Neural cell (in vitro differentiated cells): ENCODE data around the gene ATP1A2. TPM values are rescaled to one million over a fixed set of nuclear protein-coding genes. Genes with fewer than 3 reads are reported as not detected.
A peak's percentile ranks its signal among the peaks of the same experiment; 100 is the strongest.

Experiments used
- H2AFZ ChIP-seq: fragments of 200-600, 300-800 bp; sonication (generic), shearing (Covaris generic); 2 replicates; pipeline ENCODE4 v1.6.0; 2014; ENCODE audit warnings: low read depth, mild to moderate bottlenecking, antibody characterized with exemption, low read length, moderate library complexity
- H3F3A ChIP-seq: fragments of 200-600 bp; shearing (Covaris generic); 2 replicates; pipeline ENCODE4 v1.6.1; 2016; ENCODE audit warnings: mild to moderate bottlenecking, moderate library complexity, mixed read lengths, antibody characterized with exemption, low read length; ENCODE audit not compliant: insufficient read depth, poor library complexity, severe bottlenecking
- H3K27ac ChIP-seq: fragments of 200-600, 300-800 bp; sonication (generic), shearing (Covaris generic); 2 replicates; pipeline ENCODE4 v1.5.1; 2014; ENCODE audit warnings: mild to moderate bottlenecking, low read length, moderate library complexity
- H3K27me3 ChIP-seq: fragments of 300-800, 200-600 bp; sonication (generic), shearing (Covaris generic); 2 replicates; pipeline ENCODE4 v1.6.0; 2014; ENCODE audit warnings: mild to moderate bottlenecking, low read depth, low read length, moderate library complexity; ENCODE audit not compliant: insufficient read depth
- H3K36me3 ChIP-seq: fragments of 300-800, 200-600 bp; sonication (generic), shearing (Covaris generic); 2 replicates; pipeline ENCODE4 v1.5.1; 2014; ENCODE audit warnings: mild to moderate bottlenecking, antibody characterized with exemption, low read length, moderate library complexity; ENCODE audit not compliant: insufficient read depth
- H3K4me2 ChIP-seq: fragments of 300-800, 200-600 bp; sonication (generic), shearing (Covaris generic); 2 replicates; pipeline ENCODE4 v1.6.0; 2014; ENCODE audit warnings: mild to moderate bottlenecking, low read length
- H3K4me3 ChIP-seq: fragments of 300-800, 200-600 bp; sonication (generic), shearing (Covaris generic); 2 replicates; pipeline ENCODE4 v1.5.1; 2014; ENCODE audit warnings: mild to moderate bottlenecking, low read length, moderate library complexity
- H3K79me2 ChIP-seq: fragments of 200-600 bp; shearing (Covaris generic); replicated peaks from 2 replicates; pipeline ENCODE4 v1.6.0; 2014; ENCODE audit warnings: mild to moderate bottlenecking, low read length, moderate library complexity; ENCODE audit not compliant: insufficient read depth
- H3K9ac ChIP-seq: fragments of 300-800, 200-600 bp; sonication (generic), shearing (Covaris generic); 2 replicates; pipeline ENCODE4 v1.6.1; 2016; ENCODE audit warnings: mild to moderate bottlenecking, low read length, mixed read lengths
- H3K9me2 ChIP-seq: fragments of 200-600 bp; shearing (Covaris generic); 2 replicates; pipeline ENCODE4 v1.6.1; 2016; ENCODE audit warnings: mild to moderate bottlenecking, low read length, mixed read lengths; ENCODE audit not compliant: insufficient read depth
- H3K9me3 ChIP-seq: fragments of 200-600, 300-800 bp; sonication (generic), shearing (Covaris generic); 2 replicates; pipeline ENCODE4 v1.6.1; 2016; ENCODE audit warnings: mild to moderate bottlenecking, mixed run types, low read length, moderate library complexity, mixed read lengths
- H4K20me1 ChIP-seq: fragments of 200-600 bp; shearing (Covaris generic); 2 replicates; pipeline ENCODE4 v1.6.1; 2016; ENCODE audit warnings: mild to moderate bottlenecking, mixed run types; ENCODE audit not compliant: insufficient read depth
- EP300 ChIP-seq: fragments of 450-650 bp; conservative IDR thresholded peaks from 2 replicates; pipeline ENCODE4 v1.6.1; 2014; ENCODE audit warnings: antibody characterized with exemption, mild to moderate bottlenecking, moderate library complexity; ENCODE audit not compliant: poor library complexity, severe bottlenecking
- EZH2 ChIP-seq: fragments of 200-600, 300-800 bp; shearing (Covaris generic), sonication (generic); IDR thresholded peaks from 2 replicates; pipeline ENCODE4 v1.6.1; 2014; ENCODE audit warnings: antibody characterized with exemption, low read length, borderline replicate concordance, mild to moderate bottlenecking; ENCODE audit not compliant: insufficient read depth, poor library complexity, severe bottlenecking
- MXI1 ChIP-seq: fragments of 450-650 bp; conservative IDR thresholded peaks from 2 replicates; pipeline ENCODE4 v1.6.1; 2014; ENCODE audit warnings: antibody characterized with exemption, mild to moderate bottlenecking; ENCODE audit not compliant: poor library complexity, severe bottlenecking
- RAD21 ChIP-seq: fragments of 450-650 bp; conservative IDR thresholded peaks from 2 replicates; pipeline ENCODE4 v1.6.1; 2014; ENCODE audit warnings: antibody characterized with exemption, mild to moderate bottlenecking, moderate library complexity
- SMC3 ChIP-seq: fragments of 450-650 bp; conservative IDR thresholded peaks from 2 replicates; pipeline ENCODE4 v1.6.1; 2014; ENCODE audit warnings: antibody characterized with exemption, mild to moderate bottlenecking, moderate library complexity; ENCODE audit not compliant: poor library complexity
- TAF1 ChIP-seq: IDR thresholded peaks from 2 replicates; pipeline ENCODE4 v1.6.1; 2012; ENCODE audit warnings: low read depth
- polyA plus RNA-seq: library from polyadenylated mRNA; depleted of rRNA; stranded (reverse); fragments of >200 nt; gene quantifications from 2 replicates; pipeline ENCODE4 v1.2.3, GENCODE V29; 2014
- TF ChIP-seq, protein P1 (sequence below): IDR thresholded peaks from 2 replicates; pipeline ENCODE4 v1.6.1; 2012; ENCODE audit warnings: borderline replicate concordance
- TF ChIP-seq, protein P2 (sequence below): fragments of 450-650 bp; IDR thresholded peaks from 2 replicates; pipeline ENCODE4 v1.5.1; 2014; ENCODE audit warnings: antibody characterized with exemption, mild to moderate bottlenecking, moderate library complexity; ENCODE audit not compliant: poor library complexity, severe bottlenecking

ATP1A2 gene
- polyA plus RNA-seq, 1 donor from 2014 or later, result 0.12 TPM

DNA sequence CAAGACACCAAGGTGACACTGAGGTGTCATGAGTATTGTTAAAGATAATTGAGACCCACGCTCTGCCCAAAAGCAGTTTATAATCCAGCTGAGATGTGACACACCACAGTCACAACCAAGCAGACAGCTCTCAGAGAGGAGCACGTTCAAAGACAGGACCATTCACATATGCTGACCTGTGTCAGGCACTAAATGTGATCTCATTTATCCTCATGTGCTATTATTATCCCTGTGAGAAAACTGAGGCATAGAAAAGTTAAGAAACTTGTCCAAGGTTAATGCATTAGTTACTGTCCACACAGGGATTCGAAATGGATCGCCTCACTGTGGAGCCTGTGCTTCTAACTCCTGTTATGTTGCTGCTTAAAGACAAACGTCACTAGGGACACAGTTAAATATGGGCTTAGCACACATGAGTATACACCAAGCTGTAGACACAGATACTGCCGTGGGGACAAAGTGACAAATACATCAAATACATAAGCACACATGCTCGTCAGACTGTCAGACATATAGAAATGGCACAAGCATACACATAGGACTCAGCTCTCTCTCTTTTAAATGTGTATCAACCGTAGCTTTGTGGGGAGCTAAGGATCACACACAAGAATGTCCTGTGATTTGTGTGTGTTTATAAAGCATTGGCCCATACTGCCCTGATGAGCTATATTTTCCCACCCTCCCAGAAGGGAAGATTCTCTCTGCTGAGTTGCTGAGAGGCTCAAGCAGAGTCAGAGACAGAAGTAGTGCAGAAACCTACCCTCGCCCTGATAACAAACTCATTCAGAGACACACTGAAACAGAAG is 13.6 kb upstream of the ATP1A2 start:
- Histone ChIP-seq H3K9me3 (no peaks in the 10 kb centered on the region), H3K4me3 (no peak overlapping the region), H3K9ac (no peak overlapping the region), H3K27ac (no peak overlapping the region), H3K79me2 (no peaks in the 10 kb centered on the region), H3K36me3 (no peaks in the 10 kb centered on the region), H3K27me3 (no peaks in the 10 kb centered on the region), H2AFZ (no peak overlapping the region), H3F3A (no peaks in the 10 kb centered on the region), H3K4me2 (no peak overlapping the region), H4K20me1 (no peaks in the 10 kb centered on the region), H3K9me2 (no peaks in the 10 kb centered on the region)
- TF ChIP-seq EP300 (peak; percentile 14), TAF1 (no peak), RAD21 (no peak), SMC3 (no peak)
- TF ChIP-seq, protein P1, sequence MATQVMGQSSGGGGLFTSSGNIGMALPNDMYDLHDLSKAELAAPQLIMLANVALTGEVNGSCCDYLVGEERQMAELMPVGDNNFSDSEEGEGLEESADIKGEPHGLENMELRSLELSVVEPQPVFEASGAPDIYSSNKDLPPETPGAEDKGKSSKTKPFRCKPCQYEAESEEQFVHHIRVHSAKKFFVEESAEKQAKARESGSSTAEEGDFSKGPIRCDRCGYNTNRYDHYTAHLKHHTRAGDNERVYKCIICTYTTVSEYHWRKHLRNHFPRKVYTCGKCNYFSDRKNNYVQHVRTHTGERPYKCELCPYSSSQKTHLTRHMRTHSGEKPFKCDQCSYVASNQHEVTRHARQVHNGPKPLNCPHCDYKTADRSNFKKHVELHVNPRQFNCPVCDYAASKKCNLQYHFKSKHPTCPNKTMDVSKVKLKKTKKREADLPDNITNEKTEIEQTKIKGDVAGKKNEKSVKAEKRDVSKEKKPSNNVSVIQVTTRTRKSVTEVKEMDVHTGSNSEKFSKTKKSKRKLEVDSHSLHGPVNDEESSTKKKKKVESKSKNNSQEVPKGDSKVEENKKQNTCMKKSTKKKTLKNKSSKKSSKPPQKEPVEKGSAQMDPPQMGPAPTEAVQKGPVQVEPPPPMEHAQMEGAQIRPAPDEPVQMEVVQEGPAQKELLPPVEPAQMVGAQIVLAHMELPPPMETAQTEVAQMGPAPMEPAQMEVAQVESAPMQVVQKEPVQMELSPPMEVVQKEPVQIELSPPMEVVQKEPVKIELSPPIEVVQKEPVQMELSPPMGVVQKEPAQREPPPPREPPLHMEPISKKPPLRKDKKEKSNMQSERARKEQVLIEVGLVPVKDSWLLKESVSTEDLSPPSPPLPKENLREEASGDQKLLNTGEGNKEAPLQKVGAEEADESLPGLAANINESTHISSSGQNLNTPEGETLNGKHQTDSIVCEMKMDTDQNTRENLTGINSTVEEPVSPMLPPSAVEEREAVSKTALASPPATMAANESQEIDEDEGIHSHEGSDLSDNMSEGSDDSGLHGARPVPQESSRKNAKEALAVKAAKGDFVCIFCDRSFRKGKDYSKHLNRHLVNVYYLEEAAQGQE, result no peak

DNA sequence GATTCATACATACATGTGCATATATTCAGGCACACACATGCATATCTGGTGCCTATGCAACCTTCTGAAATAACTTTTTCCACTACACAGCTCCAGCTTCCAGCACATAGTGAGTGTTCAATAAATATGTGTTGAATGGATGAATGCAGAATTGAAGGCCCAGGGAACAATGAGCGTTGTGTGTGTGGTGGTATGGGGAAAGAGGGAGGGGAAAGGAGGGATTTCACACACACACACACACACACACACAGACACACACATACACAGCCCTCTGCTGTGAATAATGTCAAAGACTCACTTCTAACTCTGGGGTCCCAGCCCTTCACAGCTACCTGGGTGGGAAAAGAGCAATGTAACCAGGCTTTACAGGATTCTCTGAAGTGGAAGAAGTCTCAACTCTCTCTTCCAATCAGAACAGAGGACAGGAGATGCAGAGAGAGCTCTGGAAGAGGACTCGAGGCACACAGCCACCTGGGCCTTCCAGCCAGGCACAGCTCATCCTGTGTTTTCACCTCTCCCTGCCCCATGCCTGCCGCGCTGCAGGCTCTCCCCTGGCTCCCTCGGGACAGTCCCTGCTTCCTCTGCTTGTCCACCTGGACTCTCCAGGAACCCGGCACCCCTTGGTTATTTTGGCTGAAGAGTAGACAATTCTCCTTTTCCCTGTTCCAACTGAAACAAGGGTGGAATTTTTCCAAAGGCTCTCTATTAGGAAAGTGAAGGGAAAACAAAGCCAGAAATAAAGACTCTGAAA is 11.7 kb upstream of the ATP1A2 start:
- TF ChIP-seq RAD21 (no peak), EP300 (no peak), EZH2 (no peak), MXI1 (no peak)
- TF ChIP-seq, protein P2, sequence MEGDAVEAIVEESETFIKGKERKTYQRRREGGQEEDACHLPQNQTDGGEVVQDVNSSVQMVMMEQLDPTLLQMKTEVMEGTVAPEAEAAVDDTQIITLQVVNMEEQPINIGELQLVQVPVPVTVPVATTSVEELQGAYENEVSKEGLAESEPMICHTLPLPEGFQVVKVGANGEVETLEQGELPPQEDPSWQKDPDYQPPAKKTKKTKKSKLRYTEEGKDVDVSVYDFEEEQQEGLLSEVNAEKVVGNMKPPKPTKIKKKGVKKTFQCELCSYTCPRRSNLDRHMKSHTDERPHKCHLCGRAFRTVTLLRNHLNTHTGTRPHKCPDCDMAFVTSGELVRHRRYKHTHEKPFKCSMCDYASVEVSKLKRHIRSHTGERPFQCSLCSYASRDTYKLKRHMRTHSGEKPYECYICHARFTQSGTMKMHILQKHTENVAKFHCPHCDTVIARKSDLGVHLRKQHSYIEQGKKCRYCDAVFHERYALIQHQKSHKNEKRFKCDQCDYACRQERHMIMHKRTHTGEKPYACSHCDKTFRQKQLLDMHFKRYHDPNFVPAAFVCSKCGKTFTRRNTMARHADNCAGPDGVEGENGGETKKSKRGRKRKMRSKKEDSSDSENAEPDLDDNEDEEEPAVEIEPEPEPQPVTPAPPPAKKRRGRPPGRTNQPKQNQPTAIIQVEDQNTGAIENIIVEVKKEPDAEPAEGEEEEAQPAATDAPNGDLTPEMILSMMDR, result no peak
- H3K36me3 ChIP-seq, result no peaks in the 10 kb centered on the region
- H3K4me2 ChIP-seq, result no peak overlapping the region
- no peaks in the 10 kb centered on the region for H3K9me2 ChIP-seq
- no peaks in the 10 kb centered on the region for H3F3A ChIP-seq
- no peak overlapping the region for H3K27ac ChIP-seq
- no peak overlapping the region for H3K4me3 ChIP-seq
- no peak overlapping the region for H2AFZ ChIP-seq
- H3K79me2 ChIP-seq, result no peaks in the 10 kb centered on the region
- H4K20me1 ChIP-seq, result no peaks in the 10 kb centered on the region
- no peak overlapping the region for H3K9ac ChIP-seq
- no peaks in the 10 kb centered on the region for H3K27me3 ChIP-seq
- H3K9me3 ChIP-seq, result no peaks in the 10 kb centered on the region
